HEK293 (cell line): ENCODE results near the gene PKNOX2.

Source experiments
- AEBP2 ChIP-seq: fragments of 450-650 bp; formaldehyde crosslinking; IDR thresholded peaks from 2 replicates; pipeline ENCODE4 v1.5.1; 2016; ENCODE audit warnings: missing biosample characterization, missing genetic modification characterization, borderline replicate concordance
- BCL11B ChIP-seq: fragments of 450-650 bp; formaldehyde crosslinking; IDR thresholded peaks from 2 replicates; pipeline ENCODE4 v1.5.1; 2016; ENCODE audit warnings: low read depth, missing biosample characterization, missing genetic modification characterization
- CTCF ChIP-seq: fragments of 450-650 bp; formaldehyde crosslinking; IDR thresholded peaks from 2 replicates; pipeline ENCODE4 v1.5.1; 2016; ENCODE audit warnings: missing biosample characterization, missing genetic modification characterization
- GLIS1 ChIP-seq: fragments of 450-650 bp; formaldehyde crosslinking; IDR thresholded peaks from 2 replicates; pipeline ENCODE4 v1.5.1; 2016; ENCODE audit warnings: missing biosample characterization, missing genetic modification characterization
- INSM2 ChIP-seq: fragments of 450-650 bp; formaldehyde crosslinking; IDR thresholded peaks from 2 replicates; pipeline ENCODE4 v1.5.1; 2016; ENCODE audit warnings: missing biosample characterization, missing genetic modification characterization
- KLF7 ChIP-seq: fragments of 450-650 bp; formaldehyde crosslinking; IDR thresholded peaks from 2 replicates; pipeline ENCODE4 v1.5.1; 2016; ENCODE audit warnings: missing biosample characterization, missing genetic modification characterization, borderline replicate concordance
- KLF8 ChIP-seq: fragments of 450-650 bp; formaldehyde crosslinking; IDR thresholded peaks from 2 replicates; pipeline ENCODE4 v1.5.1; 2016; ENCODE audit warnings: missing biosample characterization, missing genetic modification characterization
- SCRT2 ChIP-seq: fragments of 450-650 bp; formaldehyde crosslinking; IDR thresholded peaks from 2 replicates; pipeline ENCODE4 v1.5.1; 2016; ENCODE audit warnings: missing biosample characterization, missing genetic modification characterization
- YY2 ChIP-seq: fragments of 450-650 bp; formaldehyde crosslinking; IDR thresholded peaks from 2 replicates; pipeline ENCODE4 v1.5.1; 2016; ENCODE audit warnings: missing biosample characterization, missing genetic modification characterization
- ZFP69B ChIP-seq: fragments of 450-650 bp; formaldehyde crosslinking; IDR thresholded peaks from 2 replicates; pipeline ENCODE4 v1.5.1; 2016; ENCODE audit warnings: missing biosample characterization, missing genetic modification characterization
- ZNF121 ChIP-seq: fragments of 450-650 bp; formaldehyde crosslinking; IDR thresholded peaks from 2 replicates; pipeline ENCODE4 v1.5.1; 2016; ENCODE audit warnings: missing biosample characterization, missing genetic modification characterization
- ZNF155 ChIP-seq: fragments of 450-650 bp; formaldehyde crosslinking; IDR thresholded peaks from 2 replicates; pipeline ENCODE4 v1.5.1; 2016; ENCODE audit warnings: missing biosample characterization, missing genetic modification characterization
- ZNF248 ChIP-seq: fragments of 450-650 bp; formaldehyde crosslinking; IDR thresholded peaks from 2 replicates; pipeline ENCODE4 v1.5.1; 2017; ENCODE audit warnings: missing biosample characterization, missing genetic modification characterization
- ZNF362 ChIP-seq: fragments of 450-650 bp; formaldehyde crosslinking; IDR thresholded peaks from 2 replicates; pipeline ENCODE4 v1.5.1; 2016; ENCODE audit warnings: missing biosample characterization, missing genetic modification characterization
- ZNF426 ChIP-seq: fragments of 450-650 bp; formaldehyde crosslinking; IDR thresholded peaks from 2 replicates; pipeline ENCODE4 v1.5.1; 2017; ENCODE audit warnings: missing biosample characterization, missing genetic modification characterization, mild to moderate bottlenecking, inconsistent platforms, moderate library complexity
- ZNF521 ChIP-seq: fragments of 450-650 bp; formaldehyde crosslinking; IDR thresholded peaks from 2 replicates; pipeline ENCODE4 v1.5.1; 2017; ENCODE audit warnings: missing biosample characterization, mild to moderate bottlenecking, missing genetic modification characterization
- ZNF529 ChIP-seq: fragments of 450-650 bp; formaldehyde crosslinking; IDR thresholded peaks from 2 replicates; pipeline ENCODE4 v1.5.1; 2017; ENCODE audit warnings: missing genetic modification characterization, missing biosample characterization; ENCODE audit not compliant: insufficient replicate concordance
- ZNF585B ChIP-seq: fragments of 450-650 bp; formaldehyde crosslinking; IDR thresholded peaks from 2 replicates; pipeline ENCODE4 v1.5.1; 2016; ENCODE audit warnings: missing biosample characterization, missing genetic modification characterization
- ZNF626 ChIP-seq: fragments of 450-650 bp; sonication (Bioruptor Pico); formaldehyde crosslinking; IDR thresholded peaks from 2 replicates; pipeline ENCODE4 v1.5.1; 2018; ENCODE audit warnings: missing biosample characterization, missing genetic modification characterization, inconsistent platforms
- ZNF776 ChIP-seq: fragments of 450-650 bp; formaldehyde crosslinking; IDR thresholded peaks from 2 replicates; pipeline ENCODE4 v1.5.0; 2017; ENCODE audit warnings: missing biosample characterization, missing genetic modification characterization, borderline replicate concordance
- ZNF785 ChIP-seq: fragments of 450-650 bp; formaldehyde crosslinking; IDR thresholded peaks from 2 replicates; pipeline ENCODE4 v1.5.1; 2016; ENCODE audit warnings: missing biosample characterization, missing genetic modification characterization
- TF ChIP-seq, protein P1 (sequence below): fragments of 450-650 bp; formaldehyde crosslinking; IDR thresholded peaks from 2 replicates; pipeline ENCODE4 v1.5.1; 2016; ENCODE audit warnings: missing biosample characterization, missing genetic modification characterization
- TF ChIP-seq, protein P2 (sequence below): fragments of 450-650 bp; formaldehyde crosslinking; IDR thresholded peaks from 2 replicates; pipeline ENCODE4 v1.5.1; 2016; ENCODE audit warnings: missing biosample characterization, missing genetic modification characterization

The PKNOX2 gene

GRCh38 chr11:125170510-125171031 lies 6.0 kb downstream of the PKNOX2 start (continued):
- no peak for TF ChIP-seq ZNF248 (tag by site-specific recombination)
- TF ChIP-seq YY2 (tag by site-specific recombination), result no peak
- peak; percentile 67 for TF ChIP-seq GLIS1 (tag by site-specific recombination)
- no peak for TF ChIP-seq ZNF426 (tag by site-specific recombination)
- TF ChIP-seq ZNF585B (tag by site-specific recombination), result no peak
- TF ChIP-seq ZNF529 (tag by site-specific recombination), result no peak
- no peak for TF ChIP-seq INSM2 (tag by site-specific recombination)
- TF ChIP-seq BCL11B (tag by site-specific recombination), result no peak
- no peak for TF ChIP-seq ZNF521 (tag by site-specific recombination)
- TF ChIP-seq KLF7, result no peak; the same call in 1 of the 2 replicates
- TF ChIP-seq ZFP69B, result peak; percentile 76
- TF ChIP-seq AEBP2 (tag by site-specific recombination), result no peak
- TF ChIP-seq ZNF121 (tag by site-specific recombination), result no peak
- no peak for TF ChIP-seq ZNF626 (tag by site-specific recombination)
- TF ChIP-seq, protein P1, sequence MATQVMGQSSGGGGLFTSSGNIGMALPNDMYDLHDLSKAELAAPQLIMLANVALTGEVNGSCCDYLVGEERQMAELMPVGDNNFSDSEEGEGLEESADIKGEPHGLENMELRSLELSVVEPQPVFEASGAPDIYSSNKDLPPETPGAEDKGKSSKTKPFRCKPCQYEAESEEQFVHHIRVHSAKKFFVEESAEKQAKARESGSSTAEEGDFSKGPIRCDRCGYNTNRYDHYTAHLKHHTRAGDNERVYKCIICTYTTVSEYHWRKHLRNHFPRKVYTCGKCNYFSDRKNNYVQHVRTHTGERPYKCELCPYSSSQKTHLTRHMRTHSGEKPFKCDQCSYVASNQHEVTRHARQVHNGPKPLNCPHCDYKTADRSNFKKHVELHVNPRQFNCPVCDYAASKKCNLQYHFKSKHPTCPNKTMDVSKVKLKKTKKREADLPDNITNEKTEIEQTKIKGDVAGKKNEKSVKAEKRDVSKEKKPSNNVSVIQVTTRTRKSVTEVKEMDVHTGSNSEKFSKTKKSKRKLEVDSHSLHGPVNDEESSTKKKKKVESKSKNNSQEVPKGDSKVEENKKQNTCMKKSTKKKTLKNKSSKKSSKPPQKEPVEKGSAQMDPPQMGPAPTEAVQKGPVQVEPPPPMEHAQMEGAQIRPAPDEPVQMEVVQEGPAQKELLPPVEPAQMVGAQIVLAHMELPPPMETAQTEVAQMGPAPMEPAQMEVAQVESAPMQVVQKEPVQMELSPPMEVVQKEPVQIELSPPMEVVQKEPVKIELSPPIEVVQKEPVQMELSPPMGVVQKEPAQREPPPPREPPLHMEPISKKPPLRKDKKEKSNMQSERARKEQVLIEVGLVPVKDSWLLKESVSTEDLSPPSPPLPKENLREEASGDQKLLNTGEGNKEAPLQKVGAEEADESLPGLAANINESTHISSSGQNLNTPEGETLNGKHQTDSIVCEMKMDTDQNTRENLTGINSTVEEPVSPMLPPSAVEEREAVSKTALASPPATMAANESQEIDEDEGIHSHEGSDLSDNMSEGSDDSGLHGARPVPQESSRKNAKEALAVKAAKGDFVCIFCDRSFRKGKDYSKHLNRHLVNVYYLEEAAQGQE (tag by site-specific recombination), result no peak
- TF ChIP-seq ZNF362 (tag by site-specific recombination), result no peak
- 0 out of 2 replicates have a peak, but pooled peaks have one; percentile 4 for TF ChIP-seq SCRT2
- no peak for TF ChIP-seq ZNF155
- TF ChIP-seq, protein P2, sequence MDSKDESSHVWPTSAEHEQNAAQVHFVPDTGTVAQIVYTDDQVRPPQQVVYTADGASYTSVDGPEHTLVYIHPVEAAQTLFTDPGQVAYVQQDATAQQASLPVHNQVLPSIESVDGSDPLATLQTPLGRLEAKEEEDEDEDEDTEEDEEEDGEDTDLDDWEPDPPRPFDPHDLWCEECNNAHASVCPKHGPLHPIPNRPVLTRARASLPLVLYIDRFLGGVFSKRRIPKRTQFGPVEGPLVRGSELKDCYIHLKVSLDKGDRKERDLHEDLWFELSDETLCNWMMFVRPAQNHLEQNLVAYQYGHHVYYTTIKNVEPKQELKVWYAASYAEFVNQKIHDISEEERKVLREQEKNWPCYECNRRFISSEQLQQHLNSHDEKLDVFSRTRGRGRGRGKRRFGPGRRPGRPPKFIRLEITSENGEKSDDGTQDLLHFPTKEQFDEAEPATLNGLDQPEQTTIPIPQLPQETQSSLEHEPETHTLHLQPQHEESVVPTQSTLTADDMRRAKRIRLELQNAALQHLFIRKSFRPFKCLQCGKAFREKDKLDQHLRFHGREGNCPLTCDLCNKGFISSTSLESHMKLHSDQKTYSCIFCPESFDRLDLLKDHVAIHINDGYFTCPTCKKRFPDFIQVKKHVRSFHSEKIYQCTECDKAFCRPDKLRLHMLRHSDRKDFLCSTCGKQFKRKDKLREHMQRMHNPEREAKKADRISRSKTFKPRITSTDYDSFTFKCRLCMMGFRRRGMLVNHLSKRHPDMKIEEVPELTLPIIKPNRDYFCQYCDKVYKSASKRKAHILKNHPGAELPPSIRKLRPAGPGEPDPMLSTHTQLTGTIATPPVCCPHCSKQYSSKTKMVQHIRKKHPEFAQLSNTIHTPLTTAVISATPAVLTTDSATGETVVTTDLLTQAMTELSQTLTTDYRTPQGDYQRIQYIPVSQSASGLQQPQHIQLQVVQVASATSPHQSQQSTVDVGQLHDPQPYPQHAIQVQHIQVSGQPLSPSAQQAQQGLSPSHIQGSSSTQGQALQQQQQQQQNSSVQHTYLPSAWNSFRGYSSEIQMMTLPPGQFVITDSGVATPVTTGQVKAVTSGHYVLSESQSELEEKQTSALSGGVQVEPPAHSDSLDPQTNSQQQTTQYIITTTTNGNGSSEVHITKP, result 0 out of 2 replicates have a peak, but pooled peaks have one; percentile 32
- no peak for TF ChIP-seq CTCF (tag by site-specific recombination)
- TF ChIP-seq ZNF776 (tag by site-specific recombination), result no peak
- TF ChIP-seq ZNF785 (tag by site-specific recombination), result no peak
- 0 out of 2 replicates have a peak, but pooled peaks have one; percentile 19 for TF ChIP-seq KLF8 (tag by site-specific recombination)
